GM12891 (cell line): ENCODE measurements around the gene ZNF845.

Experiments used
- POLR2A ChIP-seq: IDR thresholded peaks from 2 replicates; pipeline ENCODE4 v1.6.1; 2011; ENCODE audit warnings: low read depth, low read length, control low read depth
- POLR2AphosphoS5 ChIP-seq: IDR thresholded peaks from 2 replicates; pipeline ENCODE4 v1.6.1; 2011; ENCODE audit warnings: low read depth, low read length, control low read depth

GRCh38 chr19:53365899-53366493, 32.4 kb downstream of the ZNF845 start:
- TF ChIP-seq POLR2A (no peak), POLR2AphosphoS5 (no peak)
